Posterior vena cava (tissue), 2 donors: Measurements from ENCODE around the gene GIMAP2. TPM values are rescaled to one million over a fixed set of nuclear protein-coding genes. Genes with fewer than 3 reads are reported as not detected.
"Not testable (repeated sequence)": the region's sequence is repeated elsewhere in the genome, so short reads cannot be mapped to it uniquely, and the experiment has no call there.

Experiments
- DNase-seq: peaks from one replicate; pipeline ENCODE4 v3.0.0-alpha.2; 2020; ENCODE audit warnings: low spot score
- intact Hi-C, 2 donors: fragments of 100-400 bp; cut with DNase I; formaldehyde crosslinking; loops; one replicate each; pipeline versions ENCODE4 v1.14.1 to v1.14.2; 2022 to 2023
- long read RNA-seq, 2 donors: library from polyadenylated mRNA; unstranded; transcript quantifications; one replicate each; pipeline ENCODE4 v2.0.0, GENCODE V29; 2020 to 2021
- total RNA-seq, 2 donors: library from RNA; stranded (reverse); fragmentation: NEBNext Ultra II Directional; extraction: Animal tissue kit (Norgen Biotek cat#: 25700); gene quantifications; one replicate each; pipeline ENCODE4 v1.2.1, GENCODE V29; 2021
- donor health status: DM: yes; HTN: yes; CAD: no.
- donor health status: DM: yes; HTN: yes; CAD: no.

GIMAP2 gene
- 10 to 100 TPM in 1 of 2 donors, 1 to 10 TPM in 1; 8.3 to 12.2 TPM for total RNA-seq
- long read RNA-seq, donor 1, partial matches to known transcripts, result 0 of 1 reads
- long read RNA-seq, donor 1, other reads (novel, unspliced or antisense), result 0 of 1 reads
- long read RNA-seq, donor 2, partial matches to known transcripts, result 0 of 4 reads
- long read RNA-seq, donor 2, other reads (novel, unspliced or antisense), result 0 of 4 reads

GRCh38 chr7:150685219-150686029, at the start of gene GIMAP2:
Gene GIMAP2 (plus strand): TSS chr7:150685706. CDS start chr7:150687060, 1,354 bp downstream.
- intact Hi-C loops, result no loop called here
- DNase-seq, result no peak

GRCh38 chr7:150641854-150642253, 43.7 kb upstream of the GIMAP2 start:
- no peak for DNase-seq
- intact Hi-C loops, result no loop called here

- no peak for DNase-seq
- intact Hi-C loops, result no loop called here
Observed at GRCh38 chr7:150642926-150643325, 42.6 kb upstream of the GIMAP2 start.

GRCh38 chr7:150645259-150646020, 40.1 kb upstream of the GIMAP2 start:
- intact Hi-C loops, result no loop called here
- no peak for DNase-seq

GRCh38 chr7:150648353-150649079, 37.0 kb upstream of the GIMAP2 start:
- intact Hi-C loops, result no loop called here
- no peak for DNase-seq

GRCh38 chr7:150649080-150649385, 36.5 kb upstream of the GIMAP2 start:
- intact Hi-C loops, result no loop called here

GRCh38 chr7:150654692-150655091, 30.8 kb upstream of the GIMAP2 start:
- intact Hi-C loops, result no loop called here
- DNase-seq, result no peak

More at GRCh38 chr7:150649080-150649385, 36.5 kb upstream of the GIMAP2 start:
- no peak for DNase-seq

GRCh38 chr7:150656047-150656446, 29.5 kb upstream of the GIMAP2 start:
- intact Hi-C loops, result no loop called here
- no peak for DNase-seq

GRCh38 chr7:150657526-150657925, 28.0 kb upstream of the GIMAP2 start:
- intact Hi-C loops, result no loop called here
- no peak for DNase-seq

GRCh38 chr7:150660939-150661613, 24.4 kb upstream of the GIMAP2 start:
- intact Hi-C loops, result no loop called here
- DNase-seq, result no peak

- not testable (repeated sequence) for DNase-seq
Observed at GRCh38 chr7:150662821-150663220, 22.7 kb upstream of the GIMAP2 start.

GRCh38 chr7:150663802-150664494, 21.6 kb upstream of the GIMAP2 start:
- intact Hi-C loops, result no loop called here
- DNase-seq, result no peak

More at GRCh38 chr7:150662821-150663220, 22.7 kb upstream of the GIMAP2 start:
- intact Hi-C loops, result not testable (repeated sequence)

- intact Hi-C loops, result no loop called here
- no peak for DNase-seq
Observed at GRCh38 chr7:150665089-150665748, 20.3 kb upstream of the GIMAP2 start.

- intact Hi-C loops, result no loop called here
- no peak for DNase-seq
Observed at GRCh38 chr7:150665896-150666295, 19.6 kb upstream of the GIMAP2 start.

- no peak for DNase-seq
- intact Hi-C loops, result no loop called here
Observed at GRCh38 chr7:150666412-150666811, 19.1 kb upstream of the GIMAP2 start.

GRCh38 chr7:150668472-150668911, 17.0 kb upstream of the GIMAP2 start:
- intact Hi-C loops, result no loop called here
- DNase-seq, result no peak

GRCh38 chr7:150668977-150669376, 16.5 kb upstream of the GIMAP2 start:
- DNase-seq, result no peak
- intact Hi-C loops, result no loop called here
